C4-2B (cell line): Measurements from ENCODE around the gene SNAPIN.

Experiments
- ZFX ChIP-seq: fragments of 450-650 bp; IDR thresholded peaks from 2 replicates; pipeline ENCODE4 v1.6.1; 2017
- TF ChIP-seq, protein P1 (sequence below): fragments of 450-650 bp; conservative IDR thresholded peaks from 2 replicates; pipeline ENCODE4 v1.5.1; 2017; ENCODE audit warnings: mild to moderate bottlenecking

DNA sequence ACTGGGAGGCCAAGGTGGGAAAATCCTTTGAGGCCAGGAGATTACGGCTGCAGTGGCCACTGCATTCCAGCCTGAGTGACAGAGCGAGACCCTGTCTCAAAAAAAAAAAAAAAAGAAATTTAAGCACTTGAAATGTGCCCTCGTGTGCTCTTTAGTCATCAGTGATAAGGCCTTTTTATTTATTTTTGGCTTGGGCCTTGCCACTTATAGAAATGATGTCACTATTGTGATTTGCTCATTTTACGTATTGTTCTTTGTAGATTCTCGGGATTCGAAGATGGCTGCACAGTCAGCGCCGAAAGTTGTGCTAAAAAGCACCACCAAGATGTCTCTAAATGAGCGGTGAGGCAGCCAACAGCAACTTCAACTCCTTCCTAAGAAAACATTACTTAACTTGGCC, 22.2 kb upstream of the SNAPIN start:
- TF ChIP-seq, protein P1, sequence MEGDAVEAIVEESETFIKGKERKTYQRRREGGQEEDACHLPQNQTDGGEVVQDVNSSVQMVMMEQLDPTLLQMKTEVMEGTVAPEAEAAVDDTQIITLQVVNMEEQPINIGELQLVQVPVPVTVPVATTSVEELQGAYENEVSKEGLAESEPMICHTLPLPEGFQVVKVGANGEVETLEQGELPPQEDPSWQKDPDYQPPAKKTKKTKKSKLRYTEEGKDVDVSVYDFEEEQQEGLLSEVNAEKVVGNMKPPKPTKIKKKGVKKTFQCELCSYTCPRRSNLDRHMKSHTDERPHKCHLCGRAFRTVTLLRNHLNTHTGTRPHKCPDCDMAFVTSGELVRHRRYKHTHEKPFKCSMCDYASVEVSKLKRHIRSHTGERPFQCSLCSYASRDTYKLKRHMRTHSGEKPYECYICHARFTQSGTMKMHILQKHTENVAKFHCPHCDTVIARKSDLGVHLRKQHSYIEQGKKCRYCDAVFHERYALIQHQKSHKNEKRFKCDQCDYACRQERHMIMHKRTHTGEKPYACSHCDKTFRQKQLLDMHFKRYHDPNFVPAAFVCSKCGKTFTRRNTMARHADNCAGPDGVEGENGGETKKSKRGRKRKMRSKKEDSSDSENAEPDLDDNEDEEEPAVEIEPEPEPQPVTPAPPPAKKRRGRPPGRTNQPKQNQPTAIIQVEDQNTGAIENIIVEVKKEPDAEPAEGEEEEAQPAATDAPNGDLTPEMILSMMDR, result no peak
- no peak for TF ChIP-seq ZFX
